SK-MEL-5 (cell line): ENCODE results near the gene HECTD4. TPM values are rescaled to one million over a fixed set of nuclear protein-coding genes. Genes with fewer than 3 reads are reported as not detected.
"Not testable (repeated sequence)": the region's sequence is repeated elsewhere in the genome, so short reads cannot be mapped to it uniquely, and the experiment has no call there.

ENCODE experiments used
- DNase-seq: peaks from one replicate; pipeline ENCODE4 v3.0.0-alpha.2; 2016; ENCODE audit warnings: low read depth, low spot score
- in situ Hi-C: cut with HindIII; loops from 2 replicates; pipeline ENCODE4 v1.10.0; 2016; ENCODE audit warnings: low sequenced_read_pairs, high pct_unique_total_duplicates, low pct_unique_long_range_greater_than_20kb
- small RNA-seq, 2 experiments: library from RNA; depleted of rRNA; stranded (forward); fragments of <200 nt; gene quantifications; one replicate each; pipeline ENCODE3, GENCODE V24; 2014
- total RNA-seq: library from RNA; depleted of rRNA; stranded (reverse); fragments of >200 nt; shearing (Covaris generic); gene quantifications from 2 replicates; pipeline ENCODE4 v1.2.3, GENCODE V29; 2014; rRNA removed

The HECTD4 gene
- total RNA-seq, 1 experiment from 2014 or later, result 8.4 TPM

GRCh38 chr12:112110787-112111662, 271.2 kb downstream of the HECTD4 start:
- in situ Hi-C loops, DNase-seq: not testable (repeated sequence)

Small RNA genes lying within 50 kb of the gene (small RNA-seq; reads per million reads assigned to genes)
- gene RF00019, result 0 reads per million in 2 experiments

Other genes with a start within 250 kb of the HECTD4 start
- gene RPL6, start 27.2 kb upstream of the HECTD4 start, total RNA-seq, result 2,764 and 3,025 TPM in 2 replicates
- 78.2 and 82.2 TPM in 2 replicates for gene PTPN11, start 36.5 kb upstream of the HECTD4 start, total RNA-seq